GM21360 (cell line): ENCODE data around the gene NEK4.

Experiments used
- ATAC-seq: cut with Tn5 transposase; IDR thresholded peaks from one replicate; pipeline ENCODE4 v1.9.1; 2021; ENCODE audit warnings: mild to moderate bottlenecking, moderate library complexity; ENCODE audit not compliant: unreplicated experiment

NEK4 gene

DNA sequence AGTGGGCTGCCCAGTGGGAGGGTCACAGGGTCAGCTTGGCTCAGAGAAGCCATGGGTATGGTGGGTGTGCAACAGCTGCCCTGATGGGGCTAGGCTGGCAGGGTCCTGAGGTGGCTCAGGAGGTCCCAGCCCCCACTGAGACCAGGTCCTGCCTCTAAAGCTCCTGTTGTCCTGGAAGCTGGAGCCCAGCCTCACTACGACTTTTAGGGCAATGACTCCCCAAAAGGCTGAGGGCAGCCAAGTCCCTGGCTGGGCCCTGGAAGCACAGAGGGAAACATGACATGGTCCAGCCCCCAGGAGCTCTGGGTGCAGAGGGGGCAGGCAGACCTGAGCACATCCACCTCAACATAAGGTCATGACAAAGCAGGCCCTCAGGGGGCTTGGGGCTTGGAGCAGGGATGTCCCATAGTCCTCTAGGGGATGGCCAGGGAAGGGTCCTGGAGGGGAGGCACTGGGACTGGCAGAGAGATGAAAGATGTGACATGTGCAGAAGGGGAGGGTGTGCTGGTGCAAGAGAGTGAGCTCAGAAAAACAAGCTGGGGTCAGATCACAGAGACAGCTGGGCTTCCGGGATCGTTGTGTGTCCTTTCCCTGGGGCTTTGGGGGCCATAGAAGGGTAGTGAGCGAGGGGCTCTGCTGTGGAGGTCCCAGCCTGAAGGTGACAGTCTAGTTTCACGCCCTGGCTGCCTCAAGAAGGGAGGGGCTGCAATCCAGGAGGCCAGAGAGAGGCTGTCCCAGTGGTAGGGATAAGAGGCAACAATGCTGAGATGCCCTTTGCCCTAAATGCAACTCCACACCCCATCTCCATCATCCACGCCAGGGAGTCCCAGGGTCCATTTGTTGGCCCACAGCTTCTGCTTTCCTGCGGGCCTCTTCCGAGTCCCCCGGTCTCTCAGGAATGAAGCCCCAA, 23.2 kb upstream of the NEK4 start:
- ATAC-seq, result no peak

DNA sequence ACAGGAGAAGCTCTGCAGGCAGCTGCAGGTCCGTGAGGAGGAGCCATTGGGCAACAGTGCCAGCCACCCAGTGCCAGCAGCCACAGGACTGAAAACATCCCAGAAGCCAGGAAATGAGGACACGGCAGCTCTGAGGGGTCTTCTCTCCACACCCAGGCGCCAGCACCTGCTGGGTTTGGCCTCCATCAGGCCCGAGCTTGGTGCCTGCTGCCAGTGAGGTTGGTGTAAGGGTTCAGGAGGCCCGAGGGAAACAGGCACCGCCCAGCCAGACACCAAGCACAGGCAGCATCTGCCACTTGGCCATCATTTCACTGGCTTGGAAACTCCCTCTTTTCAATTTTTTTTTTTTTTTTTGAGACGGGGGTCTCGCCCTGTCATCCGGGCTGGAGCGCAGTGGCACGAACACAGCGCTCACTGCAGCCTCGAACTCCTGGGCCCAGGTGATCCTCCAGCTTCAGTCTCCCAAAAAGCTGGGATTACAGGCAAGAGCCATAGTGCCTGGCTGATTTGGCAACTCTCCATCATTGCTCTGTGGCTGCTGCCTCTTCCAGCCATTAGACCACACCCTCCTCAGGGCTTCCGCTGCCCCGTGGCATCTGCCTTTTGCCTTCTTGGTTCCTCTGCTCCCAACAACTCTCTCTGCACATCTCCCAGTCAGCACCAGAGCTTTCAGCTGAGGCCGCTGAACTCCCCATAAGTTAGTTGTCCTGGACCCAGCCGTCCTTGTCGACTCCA, 22.4 kb upstream of the NEK4 start:
- no peak for ATAC-seq

DNA sequence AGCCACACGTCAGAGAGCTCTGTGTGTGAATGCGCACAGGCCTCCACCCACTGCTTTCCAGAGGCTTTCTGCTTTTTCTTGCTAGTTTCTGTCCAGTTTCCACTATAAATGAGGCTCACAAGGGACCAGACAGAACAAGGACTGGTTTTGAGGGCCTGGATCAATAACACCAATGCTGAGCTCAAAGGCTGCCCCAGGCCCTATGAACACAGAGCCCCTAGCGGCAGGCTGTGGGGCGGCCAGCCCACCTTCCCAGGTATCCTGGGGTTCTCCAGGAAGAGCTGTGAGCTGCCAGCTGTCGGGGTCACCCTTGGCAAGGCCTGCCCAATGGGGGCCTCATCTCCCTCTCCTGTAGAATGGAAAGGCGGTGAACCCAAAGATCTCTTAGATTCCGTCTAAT, 21.7 kb upstream of the NEK4 start:
- no peak for ATAC-seq

DNA sequence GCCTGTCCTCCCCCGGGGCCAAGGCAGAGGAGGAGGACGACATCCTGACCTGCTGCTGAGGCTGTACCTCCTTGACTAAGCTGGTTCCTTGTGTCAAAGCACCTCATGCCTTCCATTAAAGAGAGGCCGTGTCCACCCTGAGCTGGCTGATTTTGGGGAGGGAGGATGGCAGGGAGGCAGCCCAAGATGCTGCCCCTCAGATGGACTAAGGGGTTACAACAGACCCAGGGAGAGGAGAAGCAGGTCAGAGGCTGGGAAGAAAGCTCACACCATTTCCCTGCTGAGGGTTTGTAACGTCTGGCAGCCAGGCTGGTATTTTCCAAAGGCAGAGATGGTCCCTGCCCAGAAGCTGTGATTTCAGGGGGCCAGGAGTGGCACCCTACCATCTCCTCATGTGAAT, 21.2 kb upstream of the NEK4 start:
- ATAC-seq, result no peak

DNA sequence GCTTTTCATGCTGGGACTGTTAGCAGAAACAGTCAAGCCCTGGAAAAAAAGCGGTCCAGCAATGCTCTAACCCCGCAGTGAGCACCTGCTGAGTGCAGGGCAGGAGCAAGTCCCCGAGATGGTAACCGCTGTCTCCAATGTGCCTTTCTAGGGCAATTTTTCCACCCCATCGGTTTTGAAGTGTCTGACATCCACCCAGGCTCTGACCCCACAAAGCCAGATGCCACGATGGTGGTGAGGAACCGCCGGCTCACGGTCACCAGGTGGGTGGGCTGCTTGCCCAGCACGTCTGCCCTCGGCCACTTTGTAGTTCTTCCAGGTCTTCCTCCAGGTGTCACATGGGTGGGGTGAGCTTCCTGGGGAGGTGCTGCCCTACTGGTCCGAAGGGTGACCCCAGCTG, 20.6 kb upstream of the NEK4 start:
- ATAC-seq, result no peak

DNA sequence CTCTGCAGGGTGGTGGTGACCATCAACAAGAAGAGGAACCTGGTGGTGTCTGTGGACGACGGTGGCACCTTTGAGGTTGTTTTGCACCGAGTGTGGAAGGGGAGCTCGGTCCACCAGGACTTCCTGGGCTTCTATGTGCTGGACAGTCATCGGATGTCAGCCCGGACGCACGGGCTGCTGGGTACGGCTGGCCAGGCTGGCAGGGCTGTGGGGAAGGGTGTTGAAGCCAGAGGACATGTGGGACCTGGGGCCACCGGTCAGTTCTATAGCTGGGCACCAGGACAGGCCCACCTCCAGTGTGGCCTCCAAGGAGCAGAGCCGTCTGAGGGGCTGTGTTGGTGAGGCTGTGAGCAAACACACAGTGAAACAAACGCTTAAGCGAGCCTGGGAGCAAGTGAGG, 20.0 kb upstream of the NEK4 start:
- no peak for ATAC-seq

DNA sequence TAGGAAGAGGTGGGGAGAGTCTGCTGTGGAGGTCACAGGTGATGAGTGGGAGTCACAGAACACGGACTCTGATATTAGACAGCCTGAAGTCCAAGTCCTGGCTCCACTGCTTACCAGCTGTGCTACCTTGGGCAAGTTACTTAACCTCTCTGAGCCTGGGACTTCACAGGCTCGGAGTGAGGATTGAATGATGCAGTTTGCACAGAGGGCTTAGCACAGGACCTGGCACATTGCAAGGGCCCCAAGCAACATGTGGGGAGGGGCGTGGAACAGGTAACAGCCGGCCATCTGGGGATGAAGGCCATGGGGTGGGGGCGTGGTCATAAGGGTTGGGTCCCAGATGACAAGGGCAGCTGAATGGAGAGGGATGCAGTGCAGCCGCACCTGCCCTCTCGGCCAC, 19.6 kb upstream of the NEK4 start:
- ATAC-seq, result no peak

DNA sequence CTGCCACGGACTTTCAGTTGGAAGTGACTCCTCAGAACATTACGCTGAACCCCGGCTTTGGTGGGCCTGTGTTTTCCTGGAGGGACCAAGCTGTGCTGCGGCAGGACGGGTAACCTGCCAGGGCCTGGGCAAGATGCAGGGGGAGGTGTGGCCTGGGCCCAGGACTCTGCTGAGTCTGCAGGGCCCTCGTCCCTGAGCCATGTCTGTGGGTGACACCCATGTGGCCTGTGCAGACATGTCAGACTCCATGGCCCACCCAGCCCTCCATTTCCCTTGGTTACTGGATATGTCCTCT, 19.0 kb upstream of the NEK4 start:
- no peak for ATAC-seq

DNA sequence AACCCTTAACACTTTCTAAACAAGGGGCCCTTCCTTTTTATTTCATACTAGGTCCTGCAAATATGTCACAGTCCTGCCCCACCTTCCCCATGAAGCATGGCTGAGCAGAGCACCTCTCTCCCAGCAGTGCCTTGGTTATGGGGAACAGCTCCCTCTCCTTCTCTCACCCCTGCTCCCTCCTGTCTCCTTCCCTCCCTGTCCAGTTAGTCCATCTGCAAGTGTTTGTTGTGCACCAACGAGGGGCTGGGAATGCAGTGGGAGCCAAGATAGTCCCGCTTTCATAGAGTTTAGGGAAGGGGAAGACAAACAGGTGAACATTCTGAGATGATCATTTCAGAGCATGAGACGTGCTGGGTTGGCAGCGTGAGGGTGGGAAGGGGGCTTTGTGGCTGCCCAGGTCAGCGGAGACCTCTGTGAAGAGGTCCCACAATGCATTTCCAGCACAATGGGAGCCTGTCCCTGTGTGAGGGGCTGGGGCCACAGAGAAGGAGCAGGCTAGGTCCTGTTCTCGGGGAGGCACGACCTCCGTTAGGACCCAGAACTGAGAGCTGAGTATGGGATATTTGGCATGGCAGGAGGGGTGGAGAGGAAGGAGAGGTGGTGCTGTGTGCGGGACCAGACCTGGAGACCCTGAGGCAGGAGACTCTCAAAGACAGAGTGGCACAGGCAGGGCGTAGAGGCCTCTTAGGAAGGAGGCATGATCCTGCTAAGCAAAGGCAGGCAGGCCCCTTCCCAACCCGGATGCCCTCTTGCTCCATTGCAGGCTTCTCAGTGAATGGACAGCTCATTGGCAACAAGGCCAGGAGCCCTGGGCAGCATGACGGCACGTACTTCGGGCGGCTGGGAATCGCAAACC, 18.4 kb upstream of the NEK4 start:
- ATAC-seq, result no peak

DNA sequence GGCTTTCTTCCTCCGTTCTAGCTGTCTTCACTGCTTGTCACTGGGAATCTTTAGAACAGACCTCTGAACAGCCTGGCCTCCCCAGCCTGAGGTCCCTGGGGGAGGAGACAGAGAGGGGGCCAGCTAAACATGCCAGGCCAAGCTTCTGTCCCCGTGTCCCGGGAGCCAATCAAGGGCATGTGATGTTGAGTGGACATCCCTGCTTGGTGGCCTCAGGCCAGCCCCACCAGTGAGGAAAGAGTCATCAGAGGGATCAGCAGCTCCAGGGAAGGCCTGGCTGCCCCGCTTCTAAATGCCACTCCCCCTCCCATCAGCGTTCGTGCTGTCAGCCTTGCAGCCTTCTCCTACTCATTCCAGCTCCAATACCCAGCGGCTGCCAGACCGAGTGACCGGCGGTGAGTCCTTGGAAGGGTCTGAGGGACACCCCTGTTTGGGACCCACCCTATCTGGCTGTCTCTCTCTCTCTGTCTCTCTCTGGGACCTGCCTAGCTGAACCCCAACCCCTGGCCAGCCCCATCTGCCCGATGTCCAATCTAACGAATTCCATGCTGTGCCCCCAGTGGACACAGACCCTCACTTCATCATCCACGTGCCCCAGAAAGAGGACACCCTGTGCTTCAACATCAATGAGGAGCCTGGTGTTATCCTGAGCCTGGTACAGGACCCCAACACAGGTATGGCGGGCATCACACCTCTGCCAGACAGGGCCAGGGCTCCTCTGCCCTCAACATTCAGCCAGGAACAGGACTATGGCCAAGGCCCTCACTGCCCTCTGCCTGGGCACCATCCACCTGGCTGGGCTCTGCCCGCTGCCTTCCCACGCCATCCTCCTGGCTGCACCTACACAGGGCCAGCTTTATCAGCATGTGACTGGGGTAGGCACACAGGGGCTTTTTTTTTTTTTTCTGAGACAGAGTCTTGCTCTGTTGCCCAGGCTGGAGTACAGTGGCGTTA, 17.2 kb upstream of the NEK4 start:
- ATAC-seq, result no peak

DNA sequence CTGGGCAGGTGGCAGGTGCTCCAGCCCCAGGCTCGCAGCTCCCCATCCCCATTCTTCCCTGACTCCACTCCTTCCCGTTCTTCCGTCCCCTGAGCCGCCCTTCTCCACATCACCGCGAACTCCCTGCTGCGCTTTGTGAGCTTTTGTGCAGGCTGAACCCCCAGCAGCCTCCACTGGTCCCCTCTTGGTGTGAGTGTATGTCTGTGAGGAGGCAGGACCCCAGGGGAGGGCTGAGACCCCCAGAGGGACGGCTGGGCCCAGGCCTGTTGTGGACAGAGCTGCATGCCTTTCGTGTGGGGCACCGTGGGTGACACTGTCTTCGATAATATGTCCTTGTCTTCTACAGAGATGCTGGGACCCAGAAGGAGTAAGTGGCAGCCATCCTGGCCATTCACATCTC, 16.5 kb upstream of the NEK4 start:
- no peak for ATAC-seq

DNA sequence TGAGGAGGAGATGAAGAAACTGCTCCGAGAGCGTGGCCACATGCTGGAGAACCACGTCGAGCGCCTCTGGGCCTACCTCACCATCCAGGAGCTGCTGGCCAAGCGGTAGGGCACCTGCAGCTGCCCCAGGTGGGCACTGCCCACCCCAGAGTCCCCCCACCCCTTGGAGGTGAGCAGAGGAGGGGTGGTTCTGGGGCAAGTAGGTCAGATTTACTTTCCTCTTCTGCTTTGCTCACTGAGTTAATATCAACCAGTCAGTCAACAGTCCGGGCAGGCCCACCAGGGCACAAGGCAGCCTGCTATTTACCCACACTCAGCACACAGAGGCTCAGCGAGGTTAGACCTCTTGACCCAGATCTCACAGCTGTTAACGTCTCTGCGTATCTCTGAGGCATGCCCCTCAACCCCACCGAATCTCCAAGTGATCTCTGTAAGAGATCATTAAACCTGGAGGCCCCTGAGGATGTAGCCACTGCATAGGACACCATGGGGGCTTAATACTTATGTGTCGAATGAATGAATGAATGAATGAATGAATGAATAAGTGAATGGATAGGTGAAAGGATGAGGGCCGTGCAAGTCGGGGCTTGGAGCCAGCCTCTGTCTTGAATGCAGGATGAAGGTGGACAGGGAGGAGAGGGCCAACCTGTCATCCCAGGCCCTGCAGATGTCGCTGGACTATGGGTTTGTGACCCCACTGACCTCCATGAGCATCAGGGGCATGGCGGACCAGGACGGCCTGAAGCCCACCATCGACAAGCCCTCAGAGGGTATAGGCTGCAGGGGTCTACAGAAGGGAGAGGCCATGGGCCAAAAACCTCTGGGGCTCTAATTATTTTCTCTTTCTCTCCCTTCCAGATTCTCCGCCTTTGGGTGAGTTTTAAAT, 15.8 kb upstream of the NEK4 start:
- ATAC-seq, result no peak

DNA sequence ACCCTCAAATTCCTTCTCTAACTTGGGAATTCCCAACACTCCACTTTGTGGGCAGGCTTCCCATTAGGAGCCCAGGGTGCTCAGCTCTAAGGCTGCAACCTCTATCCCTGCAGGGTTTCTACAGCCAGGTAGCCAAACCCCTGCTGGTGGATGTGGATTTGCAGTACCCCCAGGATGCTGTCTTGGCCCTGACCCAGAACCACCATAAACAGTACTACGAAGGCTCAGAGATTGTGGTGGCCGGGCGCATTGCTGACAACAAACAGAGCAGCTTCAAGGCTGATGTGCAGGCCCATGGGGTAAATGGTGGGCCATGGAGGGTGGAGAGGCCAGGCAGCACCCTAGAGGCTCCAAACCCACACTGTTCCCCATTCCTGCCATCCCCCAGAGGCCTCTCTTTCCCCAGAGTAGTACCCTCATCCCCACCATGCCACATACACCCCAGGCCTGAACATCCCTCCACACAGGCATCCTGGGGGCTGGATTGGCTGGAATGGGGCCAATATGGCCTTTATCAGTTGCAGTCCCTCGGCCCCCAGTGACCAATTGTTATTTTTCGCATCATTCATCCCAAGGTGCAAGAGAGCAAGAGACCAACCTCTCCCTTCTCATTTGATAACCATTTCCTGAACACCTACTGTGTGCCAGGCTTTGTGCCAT, 14.3 kb upstream of the NEK4 start:
- ATAC-seq, result no peak

DNA sequence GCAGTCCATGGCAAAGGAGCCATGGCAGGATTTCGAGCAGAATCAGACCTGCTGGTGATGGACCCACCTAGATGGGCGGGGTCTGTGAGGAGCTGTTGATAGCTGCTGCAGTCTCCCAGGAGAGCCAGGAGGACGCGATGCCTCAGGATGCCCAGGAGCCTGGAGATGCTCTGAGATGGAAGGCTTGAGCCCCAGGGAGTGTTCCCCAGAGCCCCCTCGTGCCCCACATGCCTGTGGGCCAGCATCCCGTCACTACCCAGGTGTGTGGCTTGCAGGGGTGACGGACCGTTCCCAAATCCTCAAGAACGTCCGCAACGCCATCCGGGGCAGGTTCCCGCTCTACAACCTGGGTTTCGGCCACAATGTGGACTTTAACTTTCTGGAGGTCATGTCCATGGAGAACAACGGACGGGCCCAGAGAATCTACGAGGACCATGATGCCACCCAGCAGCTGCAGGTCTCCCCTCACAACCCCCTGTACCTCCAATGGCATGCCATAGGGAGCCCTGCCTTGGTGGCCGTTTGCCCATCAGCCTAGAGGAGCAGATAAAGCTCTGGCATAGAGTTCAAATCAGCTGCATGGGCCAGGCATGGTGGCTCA, 13.4 kb upstream of the NEK4 start:
- ATAC-seq, result no peak

DNA sequence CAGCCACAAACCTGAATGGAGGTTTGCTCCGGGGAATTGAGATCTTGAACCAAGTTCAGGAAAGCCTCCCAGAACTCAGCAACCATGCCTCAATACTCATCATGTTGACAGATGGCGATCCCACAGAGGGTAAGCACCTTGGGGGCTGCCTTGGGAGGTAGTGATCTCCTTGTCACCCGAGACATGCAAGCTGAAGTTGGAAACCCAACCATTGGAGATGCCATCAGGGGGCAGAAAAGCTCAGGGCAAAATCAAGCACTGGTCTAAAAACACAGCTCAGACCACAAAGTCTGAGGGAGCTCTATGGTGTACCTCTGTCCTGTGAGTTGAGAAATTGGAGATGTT, 12.4 kb upstream of the NEK4 start:
- ATAC-seq, result no peak

DNA sequence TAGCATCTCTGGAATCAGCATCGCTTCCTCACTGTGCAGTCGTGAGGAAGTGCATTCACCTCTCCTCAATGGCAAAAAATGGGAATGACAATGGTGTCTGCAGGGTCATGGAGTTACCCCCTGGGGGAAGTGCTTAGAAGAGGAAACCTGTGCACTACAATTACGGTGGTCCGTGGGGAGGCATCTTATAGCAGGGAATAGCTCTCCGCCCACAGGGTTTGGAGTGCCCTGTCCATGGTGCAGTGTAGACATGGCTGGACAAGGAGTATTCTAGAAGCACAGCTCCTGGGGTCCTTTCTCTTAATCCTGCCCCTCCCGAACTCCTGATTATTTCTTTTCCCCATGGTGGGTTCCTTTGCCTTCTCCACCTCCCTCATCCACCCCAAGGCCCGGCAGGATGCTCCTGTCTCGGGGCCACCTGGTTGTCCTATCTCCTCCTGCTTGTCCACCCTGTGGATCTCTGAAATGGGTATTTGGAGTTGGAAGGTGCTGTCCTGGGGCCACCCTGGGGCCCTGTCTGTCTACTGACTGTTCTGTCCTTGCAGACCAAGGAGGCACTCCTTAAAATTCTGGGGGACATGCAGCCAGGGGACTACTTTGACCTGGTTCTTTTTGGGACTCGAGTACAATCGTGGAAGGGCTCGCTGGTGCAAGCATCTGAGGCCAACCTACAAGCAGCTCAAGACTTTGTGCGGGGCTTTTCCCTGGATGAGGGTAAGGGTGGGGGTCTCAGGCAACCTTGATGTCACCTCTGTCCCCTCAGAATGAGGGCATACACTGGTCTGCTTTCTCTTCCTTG, 11.9 kb upstream of the NEK4 start:
- no peak for ATAC-seq

DNA sequence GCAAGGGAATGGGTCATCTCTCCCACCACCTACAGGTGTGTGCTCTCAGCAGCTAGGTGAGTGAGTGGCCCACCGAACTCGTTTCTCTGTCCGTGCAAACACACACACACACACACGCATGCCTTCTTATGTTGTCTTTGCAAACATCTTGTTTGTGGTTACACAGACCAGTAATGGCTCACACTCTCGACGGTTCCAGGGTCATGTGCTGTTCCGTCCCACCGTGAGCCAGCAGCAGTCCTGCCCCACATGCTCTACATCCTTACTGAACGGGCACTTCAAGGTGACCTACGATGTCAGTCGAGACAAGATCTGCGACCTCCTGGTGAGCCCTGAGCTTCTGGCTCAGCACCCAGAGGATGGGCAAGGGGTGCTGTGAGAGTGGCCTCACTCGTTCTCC, 11.0 kb upstream of the NEK4 start:
- no peak for ATAC-seq
